GM10847 (cell line): ENCODE data around the gene NPSR1.

Source experiments
- POLR2A ChIP-seq: IDR thresholded peaks from 2 replicates; pipeline ENCODE4 v1.6.1; 2011; ENCODE audit not compliant: insufficient read length; ENCODE audit errors: extremely low read depth

The NPSR1 gene

DNA sequence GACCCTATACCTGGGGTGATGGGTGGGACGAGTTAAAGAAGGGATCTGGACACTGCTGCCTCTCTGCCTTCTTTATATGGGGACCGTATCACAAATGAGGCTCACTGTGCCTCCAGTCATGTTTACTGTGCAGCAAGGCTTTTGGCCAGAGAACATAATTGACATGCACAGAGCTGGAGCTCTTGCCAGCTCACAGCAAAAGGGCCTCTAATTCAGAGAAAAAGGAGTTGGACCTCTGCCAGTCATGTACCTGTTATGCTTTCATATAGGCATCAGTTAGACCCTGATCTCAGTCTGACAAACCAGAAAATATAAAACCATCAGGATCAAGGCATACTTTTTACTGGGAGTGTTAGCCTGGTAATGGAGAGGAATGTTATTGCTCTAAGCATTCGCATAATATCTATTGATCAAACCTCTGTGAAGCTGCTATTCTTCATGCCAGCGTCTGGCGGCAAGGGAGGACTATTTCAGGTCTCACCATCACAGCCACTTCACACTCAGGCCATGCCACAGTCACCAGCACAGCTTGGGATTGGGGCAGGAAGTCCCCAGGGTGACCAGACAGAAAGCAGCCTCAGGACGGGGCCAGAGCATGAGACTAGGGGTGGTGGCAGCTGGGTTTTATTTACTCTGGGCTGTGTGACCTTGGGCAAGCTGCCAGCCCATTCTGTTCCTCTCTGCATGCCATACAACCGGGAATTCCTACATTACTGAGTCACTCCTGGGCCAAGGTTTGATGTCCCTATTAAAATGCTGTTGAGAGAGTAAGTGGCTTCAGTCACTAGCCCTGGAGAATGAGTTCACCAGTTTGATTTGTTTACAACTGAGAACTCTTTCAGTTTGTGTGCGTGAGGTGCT, 90.1 kb downstream of the NPSR1 start:
- no peak for TF ChIP-seq POLR2A

DNA sequence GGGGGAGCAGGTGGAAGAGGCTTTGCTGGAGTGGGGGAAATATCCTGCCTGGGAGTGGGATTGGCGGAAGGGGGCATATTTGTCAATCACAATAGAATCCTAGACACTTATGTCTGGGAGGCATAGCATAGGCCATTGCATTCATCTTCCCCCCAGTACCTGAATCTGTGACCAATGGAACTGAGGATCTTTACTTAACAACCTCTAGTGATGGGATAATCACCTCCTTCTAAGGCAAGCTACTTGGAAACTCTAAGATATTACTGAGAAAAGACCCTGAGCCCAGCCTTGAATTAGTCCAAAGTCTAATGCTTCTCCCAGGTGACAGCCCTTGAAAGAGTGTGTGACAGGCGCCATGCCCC, 90.7 kb downstream of the NPSR1 start:
- TF ChIP-seq POLR2A, result no peak

DNA sequence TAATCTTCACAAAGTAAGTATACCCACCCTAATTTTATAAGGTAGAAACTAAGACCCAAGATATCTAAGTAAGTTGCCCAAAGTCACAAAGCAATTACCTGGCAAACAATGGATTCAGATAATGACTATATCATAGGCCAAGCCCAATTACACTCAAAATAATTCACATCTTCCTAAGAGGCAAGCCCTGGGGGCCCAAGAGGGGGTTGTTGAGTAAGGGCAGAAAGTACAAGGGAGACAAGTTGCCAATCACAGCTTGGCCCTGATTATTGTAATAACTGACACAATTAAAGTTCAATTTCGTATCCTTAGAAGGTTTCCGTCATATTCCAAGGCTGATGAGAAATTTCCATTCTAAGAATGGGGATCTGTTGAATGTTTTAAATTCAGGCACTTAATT, 91.4 kb downstream of the NPSR1 start:
- TF ChIP-seq POLR2A, result no peak

DNA sequence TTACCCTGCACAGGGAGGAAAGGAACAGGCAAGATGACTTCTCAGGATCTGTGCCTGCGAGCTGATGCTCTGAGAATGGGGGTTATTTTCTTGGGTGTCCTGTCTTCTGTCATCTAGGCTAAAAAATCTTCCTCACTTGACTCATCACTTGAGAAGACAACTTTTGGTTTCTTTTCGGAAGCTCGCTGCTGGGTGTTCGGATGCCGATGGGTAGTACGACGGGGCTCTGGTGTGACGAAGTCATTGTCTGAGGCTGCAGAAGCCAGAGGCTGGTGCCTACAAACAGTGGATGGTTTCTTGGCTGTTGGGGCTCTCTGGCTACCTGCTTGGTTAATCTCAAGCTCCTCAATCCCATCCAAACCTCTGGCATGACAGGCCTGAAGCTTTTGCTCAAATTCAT, 92.2 kb downstream of the NPSR1 start:
- TF ChIP-seq POLR2A, result no peak

DNA sequence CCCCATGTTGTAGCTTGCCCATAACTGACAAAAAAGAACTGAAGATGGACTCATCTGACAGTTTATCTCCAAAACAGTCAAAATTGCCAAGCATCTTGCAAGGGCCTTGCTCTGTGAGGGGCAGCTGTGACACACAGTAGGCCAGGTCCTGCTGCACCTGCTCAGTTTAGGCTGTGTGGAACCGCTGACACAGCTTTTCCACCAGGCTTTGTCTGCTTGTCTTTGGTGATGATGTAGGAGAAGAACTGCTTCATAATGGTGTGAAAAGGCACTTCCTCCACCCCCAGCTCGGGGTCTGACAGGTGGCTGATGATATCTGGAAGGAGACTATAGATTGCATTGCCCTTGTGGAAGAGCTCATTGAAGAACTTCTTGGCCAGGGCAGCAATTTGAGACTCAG, 92.6 kb downstream of the NPSR1 start:
- no peak for TF ChIP-seq POLR2A

DNA sequence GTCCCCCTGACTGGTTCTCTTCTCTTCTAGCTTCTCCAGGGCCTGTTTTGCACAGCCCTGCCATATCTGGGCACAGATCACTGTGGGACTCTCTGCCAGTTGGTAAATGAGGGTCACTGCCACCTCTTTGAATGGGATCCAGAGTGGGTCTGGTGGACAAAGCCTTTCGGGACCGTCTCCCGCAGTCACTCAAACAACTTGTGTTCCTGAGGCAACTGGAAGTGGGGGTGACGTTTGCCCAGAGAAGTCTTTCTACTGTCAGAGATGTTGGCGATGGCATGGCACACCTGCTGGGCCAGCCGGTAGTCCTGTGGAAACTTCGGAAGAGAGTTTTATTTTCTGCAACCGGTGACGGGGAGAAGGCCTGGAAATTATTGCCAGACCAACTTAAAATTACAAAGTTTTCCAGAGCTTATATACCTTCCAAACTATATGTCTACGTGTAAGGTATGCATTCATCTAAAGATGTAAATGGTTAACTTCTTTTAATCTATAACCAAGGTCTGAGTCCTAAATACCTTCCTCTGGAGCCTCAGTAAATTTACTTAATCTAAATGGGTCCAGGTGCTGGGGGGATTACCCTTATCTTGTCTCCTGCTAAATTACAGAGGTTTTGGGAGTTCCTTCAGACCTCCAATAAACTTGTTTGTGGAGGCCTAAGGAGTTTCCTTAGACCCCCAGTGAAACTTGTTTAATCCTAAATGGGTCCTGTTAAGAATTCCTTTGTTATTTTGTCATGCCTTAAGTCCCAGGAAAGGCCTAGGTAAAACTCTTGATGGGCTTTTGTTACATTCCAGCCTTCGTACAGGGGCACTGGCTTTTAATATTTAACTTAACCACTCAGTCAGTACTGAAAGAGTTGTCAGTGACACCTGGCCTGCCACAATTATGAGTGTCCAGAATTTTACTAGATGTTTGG, 94.0 kb downstream of the NPSR1 start:
- TF ChIP-seq POLR2A, result no peak

DNA sequence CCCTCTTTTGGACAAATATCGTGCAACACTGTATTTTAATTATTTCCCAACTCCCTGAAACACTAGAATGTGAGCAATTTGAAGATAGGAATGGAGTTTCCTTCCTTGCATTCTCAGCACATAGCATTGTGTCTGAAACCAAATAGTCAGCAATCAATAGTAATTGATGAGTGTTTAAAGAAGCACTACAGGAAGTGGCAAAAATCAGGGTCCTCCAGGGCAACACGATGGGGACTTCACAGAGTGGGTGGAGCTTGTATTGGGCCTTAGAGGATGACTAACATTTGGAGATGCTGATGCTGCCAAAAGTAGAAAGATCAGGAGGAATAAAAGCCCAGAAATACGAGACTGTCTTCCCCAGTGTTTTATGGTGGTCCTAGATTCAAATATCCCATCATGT, 94.9 kb downstream of the NPSR1 start:
- TF ChIP-seq POLR2A, result no peak

DNA sequence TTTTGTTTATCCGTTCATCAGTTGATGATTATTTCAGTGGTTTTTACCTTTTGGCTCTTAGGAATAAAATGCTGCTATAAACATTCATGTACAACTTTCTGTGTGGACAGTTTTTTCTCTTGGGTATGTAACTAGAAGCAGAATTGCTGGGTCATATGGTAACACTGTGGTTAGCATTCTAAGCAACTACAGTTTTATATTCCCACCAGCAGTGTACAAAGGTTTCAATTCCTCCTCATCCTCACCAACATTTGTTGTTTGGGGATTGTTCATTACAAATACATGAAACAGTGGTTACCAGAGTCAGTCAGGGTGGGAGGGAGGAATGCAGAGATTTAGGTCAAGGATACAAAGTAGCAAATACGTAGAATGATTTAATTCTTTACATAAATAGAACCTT, 97.0 kb downstream of the NPSR1 start:
- no peak for TF ChIP-seq POLR2A

DNA sequence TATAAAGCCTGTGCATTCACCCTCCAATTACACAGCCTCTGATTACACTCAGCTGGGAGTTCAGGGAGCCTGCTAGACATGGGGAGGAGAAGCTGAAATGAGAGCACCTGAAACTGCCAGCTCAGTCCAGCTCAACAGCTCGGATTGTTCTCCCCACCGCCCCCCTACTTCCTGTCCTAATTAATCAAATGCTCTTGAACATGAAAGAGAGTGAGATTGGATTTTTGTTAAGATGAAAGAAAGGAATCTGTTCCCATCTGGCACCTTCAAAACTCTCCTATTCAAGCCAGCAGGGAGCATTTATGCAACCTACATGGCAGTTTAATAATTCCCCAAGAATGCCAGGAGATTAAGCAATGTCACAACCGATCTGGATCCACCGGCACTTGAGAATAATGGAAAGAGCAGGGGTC, 98.0 kb downstream of the NPSR1 start:
- no peak for TF ChIP-seq POLR2A

DNA sequence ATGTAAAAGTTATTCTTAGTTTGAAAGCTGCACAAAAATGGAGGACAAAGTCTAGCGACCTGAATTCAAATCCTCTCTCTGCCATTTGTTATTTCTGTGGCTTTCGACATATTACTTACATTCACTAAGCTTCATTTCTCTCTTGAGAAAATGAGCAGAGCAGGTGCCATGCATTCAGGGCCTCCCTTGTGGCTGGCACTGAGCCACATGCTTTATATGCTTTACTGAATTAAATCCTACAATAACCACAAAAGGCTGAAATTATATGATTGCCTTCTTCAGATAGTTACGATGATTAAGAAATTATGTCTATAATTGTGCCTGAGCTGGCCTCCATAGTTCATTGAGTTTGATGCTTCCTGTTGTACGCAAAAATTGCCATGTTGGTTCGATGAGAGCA, 98.7 kb downstream of the NPSR1 start:
- no peak for TF ChIP-seq POLR2A

DNA sequence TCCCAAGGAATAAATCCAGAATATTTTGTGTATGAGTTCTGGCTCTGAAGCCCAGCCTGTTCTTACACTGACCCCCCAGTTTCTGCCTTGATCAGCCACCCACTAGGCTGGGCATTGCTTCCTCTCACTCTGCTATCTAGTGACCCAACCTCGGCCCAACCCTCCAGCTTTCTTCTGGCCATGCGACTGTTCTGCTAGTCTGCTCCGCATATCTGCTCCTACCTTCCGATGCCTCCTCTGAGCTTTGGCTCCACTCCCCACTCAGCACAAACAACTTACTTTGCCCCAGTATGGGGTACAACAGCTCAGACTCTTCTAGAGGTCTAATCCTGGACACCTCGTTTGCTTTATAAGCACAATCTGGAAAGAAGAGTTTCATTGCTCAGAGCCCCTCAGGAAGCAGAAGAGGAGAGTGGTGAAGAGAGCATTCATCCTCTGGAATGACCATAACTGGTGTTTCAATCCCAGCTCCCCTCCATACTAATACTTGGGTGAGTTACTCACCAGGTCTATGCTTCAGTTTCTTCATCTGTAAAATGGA, 99.6 kb downstream of the NPSR1 start:
- TF ChIP-seq POLR2A, result no peak

DNA sequence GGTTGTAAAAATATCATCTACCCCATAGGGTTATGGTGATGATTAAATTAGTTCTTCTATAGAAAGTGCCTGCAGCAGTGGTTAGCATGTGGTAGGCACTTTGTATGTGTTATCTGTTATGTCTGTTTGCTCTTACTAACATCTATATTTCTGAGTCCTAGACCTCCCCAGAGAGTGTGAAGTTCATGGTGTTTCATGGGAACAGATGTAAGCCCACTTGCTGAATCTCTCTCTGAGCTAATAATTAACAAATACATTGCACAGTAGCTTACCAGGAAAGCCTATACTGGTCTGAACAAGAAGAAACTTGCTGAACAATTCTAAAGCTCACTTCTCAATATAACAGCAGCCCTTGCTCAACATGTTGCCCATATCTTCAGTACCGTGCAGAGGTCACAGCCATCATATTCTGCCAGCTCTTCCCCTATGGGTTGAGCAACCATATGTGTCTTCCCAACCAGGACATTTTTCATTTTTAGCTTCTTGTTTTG, 100.1 kb downstream of the NPSR1 start:
- TF ChIP-seq POLR2A, result no peak

DNA sequence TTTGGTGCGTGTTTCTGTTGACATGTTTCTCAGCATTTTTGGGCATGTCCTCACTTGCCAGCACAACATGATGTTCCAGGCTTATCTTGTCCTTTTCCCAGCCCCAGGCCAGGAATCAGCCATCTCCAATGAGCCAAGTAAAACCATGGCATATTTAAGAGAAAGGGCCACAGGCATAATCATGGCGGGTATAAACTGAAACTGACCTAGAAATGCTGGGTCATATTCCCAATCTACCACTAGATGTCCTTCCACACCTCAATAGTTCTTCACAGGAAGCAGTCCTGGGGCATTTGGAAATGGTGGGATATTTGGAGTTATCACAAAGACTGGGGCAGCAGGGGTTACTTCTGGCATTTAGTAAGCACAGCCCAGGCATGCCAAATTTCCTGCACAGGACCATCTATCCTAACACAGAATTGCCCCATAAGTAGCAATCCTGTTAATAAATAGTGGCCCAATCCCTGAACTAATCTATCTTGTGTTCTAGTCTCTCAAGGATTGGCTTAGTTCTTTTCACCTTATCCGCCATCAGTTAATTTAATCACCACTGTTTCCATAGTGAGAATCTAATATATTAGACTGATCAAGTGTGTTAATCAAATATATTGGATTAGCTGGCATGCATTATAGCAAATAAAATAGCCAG, 101.6 kb downstream of the NPSR1 start:
- TF ChIP-seq POLR2A, result no peak

DNA sequence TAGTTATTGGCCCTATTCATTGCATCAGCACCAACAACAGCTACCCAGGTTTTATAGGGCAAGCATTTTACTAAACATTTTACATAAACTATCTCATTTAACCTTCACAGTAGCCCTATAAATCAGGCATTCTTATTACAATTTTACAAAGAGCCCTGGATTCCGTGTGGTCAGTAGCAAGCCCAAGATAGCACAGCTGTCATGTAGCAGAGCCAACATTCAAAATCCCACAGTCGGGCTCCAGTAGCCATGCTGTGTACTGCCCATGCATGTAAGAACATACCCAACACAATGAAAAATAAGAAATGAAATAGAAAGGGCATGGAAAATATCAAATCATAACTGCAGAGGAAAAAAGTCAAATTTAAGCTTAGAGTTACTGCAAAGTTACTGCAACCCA, 102.3 kb downstream of the NPSR1 start:
- TF ChIP-seq POLR2A, result no peak

DNA sequence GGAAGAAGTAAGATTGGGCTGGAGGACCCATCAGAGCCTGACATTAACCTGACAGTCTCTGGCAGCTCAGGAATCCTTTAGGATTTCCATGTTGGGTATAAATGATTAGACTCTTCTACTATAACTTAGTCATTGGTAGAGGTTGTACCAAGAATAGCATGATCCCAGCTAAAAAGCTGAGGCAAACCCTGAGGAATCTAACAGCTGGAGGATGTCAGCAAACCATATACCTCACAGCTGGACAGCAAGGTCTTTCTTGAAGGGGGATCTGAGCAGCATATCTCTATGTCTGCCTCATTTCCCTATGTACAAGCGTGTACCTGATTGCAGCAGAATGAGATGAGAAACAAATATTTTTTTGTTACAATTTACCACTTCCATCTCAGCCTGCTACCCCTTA, 103.2 kb downstream of the NPSR1 start:
- TF ChIP-seq POLR2A, result no peak
